ENCODE results near the gene DCAF7.

The DCAF7 gene

GRCh38 chr17:63524051-63524450, 26.2 kb upstream of the DCAF7 start:
- DNase-seq (ENCODE audit: low read depth, low spot score): no peak
- in situ Hi-C loops (cut with HindIII; ENCODE audit: low sequenced_read_pairs): no loop called here
- H3K4me3 ChIP-seq (ENCODE audit: low read depth, low read length): no peak overlapping the region
- TF ChIP-seq, protein P1, sequence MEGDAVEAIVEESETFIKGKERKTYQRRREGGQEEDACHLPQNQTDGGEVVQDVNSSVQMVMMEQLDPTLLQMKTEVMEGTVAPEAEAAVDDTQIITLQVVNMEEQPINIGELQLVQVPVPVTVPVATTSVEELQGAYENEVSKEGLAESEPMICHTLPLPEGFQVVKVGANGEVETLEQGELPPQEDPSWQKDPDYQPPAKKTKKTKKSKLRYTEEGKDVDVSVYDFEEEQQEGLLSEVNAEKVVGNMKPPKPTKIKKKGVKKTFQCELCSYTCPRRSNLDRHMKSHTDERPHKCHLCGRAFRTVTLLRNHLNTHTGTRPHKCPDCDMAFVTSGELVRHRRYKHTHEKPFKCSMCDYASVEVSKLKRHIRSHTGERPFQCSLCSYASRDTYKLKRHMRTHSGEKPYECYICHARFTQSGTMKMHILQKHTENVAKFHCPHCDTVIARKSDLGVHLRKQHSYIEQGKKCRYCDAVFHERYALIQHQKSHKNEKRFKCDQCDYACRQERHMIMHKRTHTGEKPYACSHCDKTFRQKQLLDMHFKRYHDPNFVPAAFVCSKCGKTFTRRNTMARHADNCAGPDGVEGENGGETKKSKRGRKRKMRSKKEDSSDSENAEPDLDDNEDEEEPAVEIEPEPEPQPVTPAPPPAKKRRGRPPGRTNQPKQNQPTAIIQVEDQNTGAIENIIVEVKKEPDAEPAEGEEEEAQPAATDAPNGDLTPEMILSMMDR (IDR thresholded peaks at IDR 0.05; ENCODE audit: low read depth, low read length): no peak

GRCh38 chr17:63525190-63525946, 24.9 kb upstream of the DCAF7 start:
- no peak for DNase-seq (ENCODE audit: low read depth, low spot score)
- TF ChIP-seq, protein P1 (IDR thresholded peaks at IDR 0.05; ENCODE audit: low read depth, low read length): no peak
- no peak overlapping the region for H3K4me3 ChIP-seq (ENCODE audit: low read depth, low read length)
- in situ Hi-C loops (cut with HindIII; ENCODE audit: low sequenced_read_pairs): no loop called here

- TF ChIP-seq, protein P1 (IDR thresholded peaks at IDR 0.05; ENCODE audit: low read depth, low read length): no peak
- in situ Hi-C loops (cut with HindIII; ENCODE audit: low sequenced_read_pairs): no loop called here
Observed at GRCh38 chr17:63526861-63527260, 23.4 kb upstream of the DCAF7 start.

DNA sequence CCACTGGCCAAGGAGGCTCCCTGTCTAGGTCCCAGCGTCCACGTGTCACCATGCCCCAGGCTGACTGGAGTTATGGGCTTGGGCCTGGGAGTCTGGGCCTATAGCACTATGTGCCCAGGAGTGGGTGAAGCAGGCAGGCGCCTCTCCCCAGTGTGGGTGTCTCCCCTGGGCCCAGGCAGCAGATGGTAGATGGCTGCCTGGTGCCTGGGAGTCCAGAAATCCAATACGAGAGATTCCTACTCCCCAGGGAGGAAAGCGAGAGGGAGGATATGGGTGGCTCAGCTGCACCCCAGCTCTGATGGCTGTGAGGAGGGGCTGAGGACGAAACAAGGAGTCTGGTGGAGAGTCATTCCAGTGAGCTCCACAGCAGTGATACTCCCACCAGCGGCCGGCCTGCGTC, 22.1 kb upstream of the DCAF7 start:
- in situ Hi-C loops (cut with HindIII; ENCODE audit: low sequenced_read_pairs): no loop called here
- TF ChIP-seq, protein P1 (IDR thresholded peaks at IDR 0.05; ENCODE audit: low read depth, low read length): no peak
- no peak for DNase-seq (ENCODE audit: low read depth, low spot score)
- H3K4me3 ChIP-seq (ENCODE audit: low read depth, low read length): no peak overlapping the region

More at GRCh38 chr17:63526861-63527260, 23.4 kb upstream of the DCAF7 start:
- H3K4me3 ChIP-seq (ENCODE audit: low read depth, low read length): no peak overlapping the region
- DNase-seq (ENCODE audit: low read depth, low spot score): no peak

DNA sequence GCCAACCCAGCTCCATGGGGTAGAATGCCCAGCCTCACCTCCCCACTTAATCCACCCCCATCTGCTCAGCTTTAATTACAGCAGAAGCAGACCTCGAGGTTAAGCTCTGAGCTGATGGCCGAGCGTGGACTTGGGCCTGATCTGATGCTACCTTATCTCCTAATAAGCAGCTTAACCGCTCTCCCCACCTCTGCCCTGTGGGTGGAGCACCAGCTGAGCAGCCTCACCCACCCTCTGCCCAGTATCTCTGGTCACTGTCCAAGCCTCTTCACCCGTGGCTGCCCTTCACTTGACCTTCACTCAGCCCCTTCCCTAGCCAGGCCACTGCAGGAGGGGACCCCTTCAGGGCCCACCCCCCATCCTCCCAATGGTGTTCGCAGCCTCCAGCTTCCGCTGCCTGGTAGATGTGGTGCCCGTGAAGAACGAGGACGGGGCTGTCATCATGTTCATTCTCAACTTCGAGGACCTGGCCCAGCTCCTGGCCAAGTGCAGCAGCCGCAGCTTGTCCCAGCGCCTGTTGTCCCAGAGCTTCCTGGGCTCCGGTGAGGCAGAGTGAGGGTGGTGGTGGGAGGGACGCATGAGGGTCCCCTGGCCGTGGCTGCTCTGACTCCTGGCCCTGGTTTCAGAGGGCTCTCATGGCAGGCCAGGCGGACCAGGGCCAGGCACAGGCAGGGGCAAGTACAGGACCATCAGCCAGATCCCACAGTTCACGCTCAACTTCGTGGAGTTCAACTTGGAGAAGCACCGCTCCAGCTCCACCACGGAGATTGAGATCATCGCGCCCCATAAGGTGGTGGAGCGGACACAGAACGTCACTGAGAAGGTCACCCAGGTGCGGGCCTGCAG, 20.3 kb upstream of the DCAF7 start:
- no peak overlapping the region for H3K4me3 ChIP-seq (ENCODE audit: low read depth, low read length)
- TF ChIP-seq, protein P1 (IDR thresholded peaks at IDR 0.05; ENCODE audit: low read depth, low read length): no peak
- no peak for DNase-seq (ENCODE audit: low read depth, low spot score)
- in situ Hi-C loops (cut with HindIII; ENCODE audit: low sequenced_read_pairs): no loop called here

GRCh38 chr17:63530557-63531021, 19.7 kb upstream of the DCAF7 start:
- in situ Hi-C loops (cut with HindIII; ENCODE audit: low sequenced_read_pairs): no loop called here
- DNase-seq (ENCODE audit: low read depth, low spot score): no peak
- H3K4me3 ChIP-seq (ENCODE audit: low read depth, low read length): no peak overlapping the region
- TF ChIP-seq, protein P1 (IDR thresholded peaks at IDR 0.05; ENCODE audit: low read depth, low read length): no peak

Data from astrocyte of the spinal cord (primary cell).